ENCODE results near the gene BAD. TPM values are rescaled to one million over a fixed set of nuclear protein-coding genes. Genes with fewer than 3 reads are reported as not detected.
A peak's percentile ranks its signal among the peaks of the same experiment; 100 is the strongest.

The BAD gene
- total RNA-seq, 1 donor from 2014 or later, result 19.0 TPM

- Mint-ChIP-seq H3K4me1 (peaks cover 35% of the 10 kb centered on the region), H3K9me3 (no peaks in the 10 kb centered on the region)
- H3K4me3 ChIP-seq, result no peak overlapping the region
These were observed 31.0 kb downstream of the BAD start for GRCh38 chr11:64253481-64253880.

GRCh38 chr11:64253043-64253442 is 31.4 kb downstream of the BAD start:
- Histone ChIP-seq H2AFZ (replicated peaks) (no peak overlapping the region), H3K27ac (no peak overlapping the region), H3K27me3 (peaks cover 3% of the 10 kb centered on the region), H3K4me1 (peaks cover 32% of the 10 kb centered on the region), H3K79me2 (ENCODE audit: low read depth) (peaks cover 11% of the 10 kb centered on the region), H3K4me2 (peak overlapping the region; percentile 89), H3K36me3 (no peaks in the 10 kb centered on the region), H4K20me1 (ENCODE audit: low read depth) (peaks cover 25% of the 10 kb centered on the region), H3K9ac (no peak overlapping the region), H3K4me3 (peak overlapping the region; percentile 80), H3K9me3 (ENCODE audit: low read depth) (no peaks in the 10 kb centered on the region), H3F3A (ENCODE audit: low read depth) (peaks cover 38% of the 10 kb centered on the region)
- Mint-ChIP-seq H3K36me3 (peaks cover 6% of the 10 kb centered on the region), H3K27me3 (ENCODE audit: insufficient read depth, low read depth) (peaks cover 15% of the 10 kb centered on the region), H3K4me1 (peaks cover 38% of the 10 kb centered on the region), H3K4me3 (peak overlapping the region; percentile 95), H3K9me3 (no peaks in the 10 kb centered on the region), H3K27ac (no peak overlapping the region)
- no peak for DNase-seq (ENCODE audit: low spot score)
- TF ChIP-seq EZH2phosphoT487 (IDR thresholded peaks at IDR 0.05) (no peak), EZH2 (IDR thresholded peaks at IDR 0.05) (no peak)
- TF ChIP-seq, protein P1, sequence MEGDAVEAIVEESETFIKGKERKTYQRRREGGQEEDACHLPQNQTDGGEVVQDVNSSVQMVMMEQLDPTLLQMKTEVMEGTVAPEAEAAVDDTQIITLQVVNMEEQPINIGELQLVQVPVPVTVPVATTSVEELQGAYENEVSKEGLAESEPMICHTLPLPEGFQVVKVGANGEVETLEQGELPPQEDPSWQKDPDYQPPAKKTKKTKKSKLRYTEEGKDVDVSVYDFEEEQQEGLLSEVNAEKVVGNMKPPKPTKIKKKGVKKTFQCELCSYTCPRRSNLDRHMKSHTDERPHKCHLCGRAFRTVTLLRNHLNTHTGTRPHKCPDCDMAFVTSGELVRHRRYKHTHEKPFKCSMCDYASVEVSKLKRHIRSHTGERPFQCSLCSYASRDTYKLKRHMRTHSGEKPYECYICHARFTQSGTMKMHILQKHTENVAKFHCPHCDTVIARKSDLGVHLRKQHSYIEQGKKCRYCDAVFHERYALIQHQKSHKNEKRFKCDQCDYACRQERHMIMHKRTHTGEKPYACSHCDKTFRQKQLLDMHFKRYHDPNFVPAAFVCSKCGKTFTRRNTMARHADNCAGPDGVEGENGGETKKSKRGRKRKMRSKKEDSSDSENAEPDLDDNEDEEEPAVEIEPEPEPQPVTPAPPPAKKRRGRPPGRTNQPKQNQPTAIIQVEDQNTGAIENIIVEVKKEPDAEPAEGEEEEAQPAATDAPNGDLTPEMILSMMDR (IDR thresholded peaks at IDR 0.05), result no peak

More at GRCh38 chr11:64253481-64253880, 31.0 kb downstream of the BAD start:
- peak overlapping the region; percentile 95 for H3K4me3 Mint-ChIP-seq
- no peaks in the 10 kb centered on the region for H3K9me3 ChIP-seq (ENCODE audit: low read depth)
- H3K79me2 ChIP-seq (ENCODE audit: low read depth), result peaks cover 11% of the 10 kb centered on the region
- H3K27me3 ChIP-seq, result no peaks in the 10 kb centered on the region
- H3K36me3 ChIP-seq, result no peaks in the 10 kb centered on the region
- H3K27ac Mint-ChIP-seq, result no peak overlapping the region
- peaks cover 34% of the 10 kb centered on the region for H3F3A ChIP-seq (ENCODE audit: low read depth)
- peaks cover 15% of the 10 kb centered on the region for H3K27me3 Mint-ChIP-seq (ENCODE audit: insufficient read depth, low read depth)
- TF ChIP-seq, protein P1 (IDR thresholded peaks at IDR 0.05), result no peak
- no peak for TF ChIP-seq EZH2 (IDR thresholded peaks at IDR 0.05)
- no peak for TF ChIP-seq EZH2phosphoT487 (IDR thresholded peaks at IDR 0.05)
- H4K20me1 ChIP-seq (ENCODE audit: low read depth), result peaks cover 25% of the 10 kb centered on the region
- no peak overlapping the region for H3K9ac ChIP-seq
- DNase-seq (ENCODE audit: low spot score), result no peak
- H3K4me1 ChIP-seq, result peaks cover 28% of the 10 kb centered on the region
- H3K4me2 ChIP-seq, result no peak overlapping the region
- peaks cover 6% of the 10 kb centered on the region for H3K36me3 Mint-ChIP-seq
- no peak overlapping the region for H2AFZ ChIP-seq (replicated peaks)
- no peak overlapping the region for H3K27ac ChIP-seq

GRCh38 chr11:64252003-64252872 is 32.2 kb downstream of the BAD start:
- peaks cover 11% of the 10 kb centered on the region for H3K79me2 ChIP-seq (ENCODE audit: low read depth)
- H3K4me2 ChIP-seq, result peak overlapping the region; percentile 89
- DNase-seq (ENCODE audit: low spot score), result peak; percentile 52
- Mint-ChIP-seq H3K27ac (no peak overlapping the region), H3K36me3 (peaks cover 4% of the 10 kb centered on the region), H3K27me3 (ENCODE audit: insufficient read depth, low read depth) (peaks cover 17% of the 10 kb centered on the region), H3K4me3 (peak overlapping the region; percentile 95), H3K4me1 (peaks cover 42% of the 10 kb centered on the region), H3K9me3 (no peaks in the 10 kb centered on the region)
- peaks cover 38% of the 10 kb centered on the region for H3K4me1 ChIP-seq
- H3K9me3 ChIP-seq (ENCODE audit: low read depth), result no peaks in the 10 kb centered on the region
- H3K27me3 ChIP-seq, result peaks cover 6% of the 10 kb centered on the region
- H2AFZ ChIP-seq (replicated peaks), result no peak overlapping the region
- TF ChIP-seq, protein P1 (IDR thresholded peaks at IDR 0.05), result peak; percentile 56
- TF ChIP-seq EZH2 (IDR thresholded peaks at IDR 0.05) (no peak), EZH2phosphoT487 (IDR thresholded peaks at IDR 0.05) (no peak)
- H3K9ac ChIP-seq, result peak overlapping the region; percentile 36
- H3K27ac ChIP-seq, result no peak overlapping the region
- H3K36me3 ChIP-seq, result no peaks in the 10 kb centered on the region
- H3F3A ChIP-seq (ENCODE audit: low read depth), result peaks cover 44% of the 10 kb centered on the region
- peaks cover 25% of the 10 kb centered on the region for H4K20me1 ChIP-seq (ENCODE audit: low read depth)
- H3K4me3 ChIP-seq, result peak overlapping the region; percentile 80
